GM03348 (cell line): ENCODE data around the gene SLC5A10.

ENCODE experiments used
- DNase-seq: peaks from one replicate; pipeline ENCODE4 v3.0.0; 2012; ENCODE audit warnings: low spot score

The SLC5A10 gene

GRCh38 chr17:18984273-18985114 lies 32.5 kb downstream of the SLC5A10 start:
- DNase-seq = no peak

- DNase-seq = no peak
Observed at GRCh38 chr17:18985475-18985874, 33.5 kb downstream of the SLC5A10 start.

GRCh38 chr17:18986541-18987229 lies 34.7 kb downstream of the SLC5A10 start:
- no peak for DNase-seq

- no peak for DNase-seq
Observed at GRCh38 chr17:18987230-18987610, 35.3 kb downstream of the SLC5A10 start.

- no peak for DNase-seq
Observed at GRCh38 chr17:18987862-18988545, 36.0 kb downstream of the SLC5A10 start.

GRCh38 chr17:18988546-18989173 lies 36.7 kb downstream of the SLC5A10 start:
- no peak for DNase-seq

GRCh38 chr17:18990331-18990730 lies 38.4 kb downstream of the SLC5A10 start:
- no peak for DNase-seq

GRCh38 chr17:18991531-18992315 lies 39.8 kb downstream of the SLC5A10 start:
- no peak for DNase-seq

- no peak for DNase-seq
Observed at GRCh38 chr17:18992454-18993130, 40.6 kb downstream of the SLC5A10 start.

- DNase-seq = no peak
Observed at GRCh38 chr17:18993905-18994526, 42.1 kb downstream of the SLC5A10 start.

- DNase-seq = no peak
Observed at GRCh38 chr17:18994631-18995030, 42.7 kb downstream of the SLC5A10 start.

GRCh38 chr17:18995220-18995619 lies 43.3 kb downstream of the SLC5A10 start:
- DNase-seq = no peak

GRCh38 chr17:18996458-18996857 lies 44.5 kb downstream of the SLC5A10 start:
- no peak for DNase-seq

- DNase-seq = no peak
Observed at GRCh38 chr17:18997650-18998196, 45.8 kb downstream of the SLC5A10 start.

GRCh38 chr17:18999394-18999793 lies 47.4 kb downstream of the SLC5A10 start:
- no peak for DNase-seq

- no peak for DNase-seq
Observed at GRCh38 chr17:18999911-19000310, 47.9 kb downstream of the SLC5A10 start.

- peak; percentile 47 for DNase-seq
Observed at GRCh38 chr17:19000531-19001325, 48.8 kb downstream of the SLC5A10 start.

- DNase-seq = peak; percentile 42
Observed at GRCh38 chr17:19001907-19002590, 50.1 kb downstream of the SLC5A10 start.
